Chondrocyte (in vitro differentiated cells): ENCODE data around the gene SPATA19. TPM values are rescaled to one million over a fixed set of nuclear protein-coding genes. Genes with fewer than 3 reads are reported as not detected.

Source experiments
- DNase-seq: peaks from one replicate; pipeline ENCODE4 v3.0.0; 2021; ENCODE audit warnings: mixed read lengths, low spot score
- H3K27ac Mint-ChIP-seq: one replicate; pipeline ENCODE4 v1.8.0; 2021; ENCODE audit warnings: mild to moderate bottlenecking, moderate library complexity, mixed read lengths; ENCODE audit not compliant: unreplicated experiment
- H3K27me3 Mint-ChIP-seq: 2 replicates; pipeline ENCODE4 v1.8.0; 2021; ENCODE audit warnings: low read depth, mixed read lengths
- H3K36me3 Mint-ChIP-seq: 2 replicates; pipeline ENCODE4 v1.8.0; 2021; ENCODE audit warnings: low read depth, mixed read lengths
- H3K4me1 Mint-ChIP-seq: 2 replicates; pipeline ENCODE4 v1.8.0; 2021; ENCODE audit warnings: low read depth, mild to moderate bottlenecking, mixed read lengths
- H3K4me3 Mint-ChIP-seq: one replicate; pipeline ENCODE4 v1.8.0; 2021; ENCODE audit warnings: mild to moderate bottlenecking, moderate library complexity, mixed read lengths; ENCODE audit not compliant: unreplicated experiment
- H3K9me3 Mint-ChIP-seq: 2 replicates; pipeline ENCODE4 v1.8.0; 2021; ENCODE audit warnings: low read depth, mixed read lengths
- total RNA-seq: library from RNA; stranded (reverse); gene quantifications from 3 replicates; pipeline ENCODE4 v1.2.1, GENCODE V29; 2021
- TF ChIP-seq, protein P1 (sequence below): fragments of 200-600 bp; sonication (generic); IDR thresholded peaks from 2 replicates; pipeline ENCODE4 v1.5.0; 2021; ENCODE audit warnings: antibody characterized with exemption, mild to moderate bottlenecking, moderate library complexity

SPATA19 gene
- total RNA-seq, 1 donor from 2014 or later = not detected

DNA sequence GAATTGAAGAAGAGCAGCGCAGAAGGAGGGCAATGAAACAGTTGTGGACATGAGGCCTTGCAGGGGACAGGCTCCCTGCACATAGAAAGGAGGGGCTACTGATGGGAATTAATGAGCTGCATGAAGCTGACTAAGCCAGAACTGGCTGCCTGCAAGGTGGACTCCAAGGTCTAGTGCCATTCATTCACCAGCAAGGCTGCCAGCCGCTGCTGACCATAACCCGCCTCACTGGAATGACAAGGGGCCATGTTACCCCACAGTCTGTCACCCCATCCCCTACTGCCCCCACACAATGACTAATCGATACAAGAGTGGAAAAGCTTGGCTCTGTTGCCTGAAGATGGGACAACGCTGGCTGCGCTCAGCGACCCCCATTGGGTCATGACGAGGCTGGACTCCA, 44.6 kb downstream of the SPATA19 start:
- Mint-ChIP-seq H3K27ac (no peak overlapping the region), H3K36me3 (no peaks in the 10 kb centered on the region), H3K4me3 (no peak overlapping the region), H3K9me3 (peaks cover 25% of the 10 kb centered on the region), H3K27me3 (no peaks in the 10 kb centered on the region), H3K4me1 (no peaks in the 10 kb centered on the region)
- no peak for DNase-seq
- TF ChIP-seq, protein P1, sequence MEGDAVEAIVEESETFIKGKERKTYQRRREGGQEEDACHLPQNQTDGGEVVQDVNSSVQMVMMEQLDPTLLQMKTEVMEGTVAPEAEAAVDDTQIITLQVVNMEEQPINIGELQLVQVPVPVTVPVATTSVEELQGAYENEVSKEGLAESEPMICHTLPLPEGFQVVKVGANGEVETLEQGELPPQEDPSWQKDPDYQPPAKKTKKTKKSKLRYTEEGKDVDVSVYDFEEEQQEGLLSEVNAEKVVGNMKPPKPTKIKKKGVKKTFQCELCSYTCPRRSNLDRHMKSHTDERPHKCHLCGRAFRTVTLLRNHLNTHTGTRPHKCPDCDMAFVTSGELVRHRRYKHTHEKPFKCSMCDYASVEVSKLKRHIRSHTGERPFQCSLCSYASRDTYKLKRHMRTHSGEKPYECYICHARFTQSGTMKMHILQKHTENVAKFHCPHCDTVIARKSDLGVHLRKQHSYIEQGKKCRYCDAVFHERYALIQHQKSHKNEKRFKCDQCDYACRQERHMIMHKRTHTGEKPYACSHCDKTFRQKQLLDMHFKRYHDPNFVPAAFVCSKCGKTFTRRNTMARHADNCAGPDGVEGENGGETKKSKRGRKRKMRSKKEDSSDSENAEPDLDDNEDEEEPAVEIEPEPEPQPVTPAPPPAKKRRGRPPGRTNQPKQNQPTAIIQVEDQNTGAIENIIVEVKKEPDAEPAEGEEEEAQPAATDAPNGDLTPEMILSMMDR = no peak

DNA sequence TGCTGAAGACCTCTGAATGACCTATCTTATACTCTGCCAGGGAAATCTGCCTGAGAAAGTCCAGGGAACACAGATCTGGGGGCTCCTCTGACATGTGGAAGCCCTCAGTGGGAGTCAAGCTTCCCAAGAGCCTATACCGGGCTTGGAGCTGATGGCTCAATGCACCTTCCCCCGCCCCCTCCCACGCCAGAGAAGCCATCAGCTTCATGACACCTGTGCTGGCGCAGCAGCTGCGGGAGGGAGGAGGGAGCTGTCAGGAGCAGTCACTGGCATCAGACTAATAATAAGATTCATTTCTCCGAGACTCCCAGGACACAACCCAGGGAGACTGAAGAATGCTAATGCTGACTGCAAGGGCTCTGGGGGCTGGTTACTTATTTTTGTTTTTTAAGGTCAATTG, 47.8 kb downstream of the SPATA19 start:
- H3K27ac Mint-ChIP-seq = no peak overlapping the region
- H3K36me3 Mint-ChIP-seq = no peaks in the 10 kb centered on the region
- DNase-seq = no peak
- H3K4me1 Mint-ChIP-seq = no peaks in the 10 kb centered on the region
- H3K27me3 Mint-ChIP-seq = no peaks in the 10 kb centered on the region
- H3K9me3 Mint-ChIP-seq = peaks cover 35% of the 10 kb centered on the region
- no peak overlapping the region for H3K4me3 Mint-ChIP-seq
- TF ChIP-seq, protein P1 = no peak

DNA sequence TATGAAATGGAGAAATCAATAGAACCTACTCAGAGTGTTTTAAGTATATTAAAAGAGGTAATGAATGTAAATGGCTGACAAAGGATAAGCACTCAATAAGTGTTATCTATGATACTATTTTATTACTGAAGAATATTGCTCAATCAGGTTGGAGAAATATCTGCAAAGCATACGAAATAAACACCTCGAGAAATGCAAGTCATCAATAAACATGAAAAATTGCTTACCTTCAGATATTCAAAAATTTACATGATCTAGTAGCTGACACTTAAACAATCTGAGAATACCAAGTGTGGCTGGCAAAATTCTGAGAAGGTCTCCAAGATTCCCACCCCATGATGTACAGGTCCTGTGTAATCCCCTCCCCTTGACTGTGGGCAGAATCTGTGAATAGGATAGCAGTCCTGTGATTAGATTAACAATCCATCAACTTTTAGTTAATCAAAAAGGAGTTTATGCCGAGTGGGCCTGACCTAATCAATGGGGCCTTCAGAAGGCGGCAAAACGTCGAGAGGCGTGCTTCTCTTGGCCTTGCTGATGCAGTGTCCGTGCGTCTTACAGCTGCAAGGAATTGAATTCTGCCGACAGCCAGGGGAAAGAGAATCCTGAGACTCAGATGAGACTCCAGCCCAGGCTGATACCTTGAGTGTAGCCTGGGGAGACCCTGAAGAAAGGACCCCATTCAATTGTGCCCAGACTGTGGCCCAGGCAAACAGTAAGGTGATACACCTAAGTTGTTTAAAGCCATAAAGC, 49.1 kb downstream of the SPATA19 start:
- no peak overlapping the region for H3K27ac Mint-ChIP-seq
- DNase-seq = no peak

DNA sequence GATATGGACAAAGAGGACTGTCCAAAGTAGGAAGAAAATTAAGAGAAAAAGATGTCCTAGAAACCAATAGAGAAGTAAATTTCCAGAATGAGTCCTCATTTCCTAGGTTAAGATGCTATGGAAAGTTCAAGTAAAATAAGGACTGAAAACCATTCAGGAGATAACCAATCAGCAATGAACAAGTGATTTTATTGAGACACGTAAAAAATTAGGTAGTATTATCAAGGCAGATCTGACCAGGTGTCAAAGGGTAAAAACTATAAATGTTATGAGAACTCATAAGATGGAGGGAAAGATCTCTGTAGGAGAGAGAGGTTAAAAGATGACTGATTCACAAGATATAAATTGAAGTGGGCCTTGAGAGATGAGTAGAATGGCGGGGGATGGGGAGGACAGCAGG, 50.2 kb downstream of the SPATA19 start:
- H3K9me3 Mint-ChIP-seq = peaks cover 40% of the 10 kb centered on the region
- no peaks in the 10 kb centered on the region for H3K27me3 Mint-ChIP-seq
- H3K4me3 Mint-ChIP-seq = no peak overlapping the region
- no peak for DNase-seq
- TF ChIP-seq, protein P1 = no peak
- H3K36me3 Mint-ChIP-seq = no peaks in the 10 kb centered on the region
- H3K27ac Mint-ChIP-seq = no peak overlapping the region
- no peaks in the 10 kb centered on the region for H3K4me1 Mint-ChIP-seq

More for the DNA sequence above, 49.1 kb downstream of the SPATA19 start:
- Mint-ChIP-seq H3K4me3 (no peak overlapping the region), H3K9me3 (peaks cover 40% of the 10 kb centered on the region), H3K4me1 (no peaks in the 10 kb centered on the region), H3K36me3 (no peaks in the 10 kb centered on the region), H3K27me3 (no peaks in the 10 kb centered on the region)
- TF ChIP-seq, protein P1 = no peak

DNA sequence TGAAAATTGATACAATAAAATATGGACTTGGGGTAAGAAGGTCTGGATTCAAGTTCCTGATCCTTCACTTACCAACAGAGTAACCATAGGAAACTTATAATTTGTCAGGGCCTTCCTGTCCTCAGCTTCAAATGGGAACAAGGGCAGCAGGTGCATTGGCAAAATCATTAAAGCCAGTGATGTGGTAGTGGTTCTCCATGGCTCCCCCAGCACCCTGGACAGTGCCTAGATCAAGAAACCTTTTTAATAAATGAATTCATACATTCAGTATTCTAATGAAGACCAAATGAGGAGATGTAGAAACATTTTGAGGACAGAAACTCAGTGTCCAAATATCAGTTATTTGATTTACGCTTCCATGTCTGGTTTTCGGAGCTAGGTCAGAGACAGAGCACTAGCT, 51.1 kb downstream of the SPATA19 start:
- no peak for DNase-seq
- peaks cover 40% of the 10 kb centered on the region for H3K9me3 Mint-ChIP-seq
- no peaks in the 10 kb centered on the region for H3K4me1 Mint-ChIP-seq
- TF ChIP-seq, protein P1 = no peak
- H3K27me3 Mint-ChIP-seq = no peaks in the 10 kb centered on the region
- no peak overlapping the region for H3K27ac Mint-ChIP-seq
- no peak overlapping the region for H3K4me3 Mint-ChIP-seq
- H3K36me3 Mint-ChIP-seq = no peaks in the 10 kb centered on the region
